ENCODE results near the gene ZC3H7A. TPM values are rescaled to one million over a fixed set of nuclear protein-coding genes. Genes with fewer than 3 reads are reported as not detected.

The ZC3H7A gene
- total and polyA plus RNA-seq, 2 of the 8 experiments (the other 6 are each of a cell fraction or from before 2014, with no cell fraction given) = 32.0 to 55.9 TPM

- H3K23ac ChIP-seq (ENCODE audit: insufficient read length) = no peak overlapping the region
- H3K4ac ChIP-seq (replicated peaks; ENCODE audit: insufficient read length, low read depth, low read length) = no peak overlapping the region
- no peak overlapping the region for H2BK12ac ChIP-seq (ENCODE audit: low read depth, low read length)
- H3K27ac ChIP-seq (ENCODE audit: low read depth, low read length) = no peak overlapping the region
- H3K18ac ChIP-seq (ENCODE audit: extremely low read depth, low read length) = no peak overlapping the region
- H2BK20ac ChIP-seq (ENCODE audit: low read length) = no peak overlapping the region
- no peaks in the 10 kb centered on the region for H3K79me1 ChIP-seq (ENCODE audit: low read depth, low read length)
- H3K4me2 ChIP-seq (ENCODE audit: insufficient read depth in 1 of 2, low read depth in 2 of 2, low read length in 2 of 2) = no peak overlapping the region
- no peak overlapping the region for H2BK15ac ChIP-seq (ENCODE audit: low read length)
- no peaks in the 10 kb centered on the region; a peak in 3 of 8 replicates for H3K36me3 ChIP-seq (ENCODE audit: control insufficient read depth in 2 of 4, insufficient read depth in 4 of 4, low read length in 3 of 4)
- no peak overlapping the region for H3K4me3 ChIP-seq (ENCODE audit: extremely low read depth in 1 of 4, insufficient read depth in 2 of 4, low read depth in 3 of 4, low read length in 4 of 4)
- 95% methylated on average over 5 of the region's 5 CpGs; no CpG with 5 or more reads in 1 of the 2 experiments for WGBS, 2 experiments (ENCODE audit: extremely low coverage in 1 of 2, insufficient coverage in 1 of 2, insufficient read length in 1 of 2, insufficient replicate concordance in 2 of 2, low coverage in 1 of 2, low lambda C conversion rate in 2 of 2, missing lambda C conversion rate in 1 of 2)
- FAIRE-seq (no peak), DNase-seq (ENCODE audit: low read depth in 1 of 2, low spot score in 2 of 2) (no peak)
- H3K4me1 ChIP-seq (replicated peaks in 1 of 4; ENCODE audit: control insufficient read depth in 3 of 4, insufficient read depth in 4 of 4, low read length in 3 of 4) = no peaks in the 10 kb centered on the region
- no peak overlapping the region for H3K9ac ChIP-seq (replicated peaks in 1 of 4; ENCODE audit: extremely low read depth in 1 of 4, low read depth in 3 of 4, low read length in 3 of 4)
- peaks cover 0 to 3% of the 10 kb centered on the region in 2 experiments for H4K20me1 ChIP-seq (replicated peaks in 1 of 2; ENCODE audit: control insufficient read depth in 1 of 2, insufficient read depth in 2 of 2, low read length in 2 of 2)
- no peak overlapping the region for H3K56ac ChIP-seq (replicated peaks; ENCODE audit: insufficient read length, low read depth, low read length)
- H4K91ac ChIP-seq (replicated peaks; ENCODE audit: insufficient read length, low read length) = no peak overlapping the region
- H3K23me2 ChIP-seq (ENCODE audit: low read depth, low read length) = no peaks in the 10 kb centered on the region; the same call in 1 of the 2 replicates
- H2AFZ ChIP-seq (ENCODE audit: low read length) = no peak overlapping the region
- no peaks in the 10 kb centered on the region for H3K79me2 ChIP-seq (ENCODE audit: control insufficient read depth in 1 of 2, insufficient read depth in 2 of 2, low read length in 2 of 2)
- H3K14ac ChIP-seq (ENCODE audit: insufficient read length) = no peak overlapping the region
- H2AK5ac ChIP-seq (ENCODE audit: low read depth, low read length) = no peak overlapping the region
- H2BK5ac ChIP-seq (ENCODE audit: low read depth, low read length) = no peak overlapping the region
- no peaks in the 10 kb centered on the region for H3K9me3 ChIP-seq (ENCODE audit: insufficient read depth in 2 of 2, low read depth in 1 of 2, low read length in 1 of 2)
- ChIA-PET POLR2A (ENCODE audit: partially characterized antibody) (interaction anchor here (1.0 kb wide), 1 partner anchor 28 kb away, joined by 3 read pairs; no protein-coding TSS in a partner anchor), CTCF (ENCODE audit: partially characterized antibody) (interaction anchor here (1.3 to 2.1 kb wide), 3 partner anchors 8 to 301 kb away, joined by 3 to 9 read pairs (median 5); no protein-coding TSS in a partner anchor)
- no peak overlapping the region for H4K5ac ChIP-seq (ENCODE audit: insufficient read length, low read depth, low read length)
- no peak overlapping the region for H4K8ac ChIP-seq (ENCODE audit: extremely low read depth, insufficient read depth, low read length)
- H2BK120ac ChIP-seq (replicated peaks; ENCODE audit: low read depth, low read length) = no peak overlapping the region
- no peaks in the 10 kb centered on the region for H3K27me3 ChIP-seq (replicated peaks in 1 of 4; ENCODE audit: control insufficient read depth in 3 of 4, extremely low read depth in 1 of 4, insufficient read depth in 3 of 4, low read length in 3 of 4)
- TF ChIP-seq CREB1 (IDR thresholded peaks at IDR 0.05) (no peak), YY1 (IDR thresholded peaks at IDR 0.05; ENCODE audit: low read depth, low read length) (no peak), HDAC6 (IDR thresholded peaks at IDR 0.05; ENCODE audit: low read depth, low read length) (no peak), RNF2 (IDR thresholded peaks at IDR 0.05; ENCODE audit: borderline replicate concordance, low read depth, low read length, missing control alignments, poor library complexity, severe bottlenecking) (no peak), SRF (IDR thresholded peaks at IDR 0.05; ENCODE audit: low read depth, low read length) (no peak), SIX5 (IDR thresholded peaks at IDR 0.05; ENCODE audit: low read depth, low read length) (no peak), MAFK (IDR thresholded peaks at IDR 0.05; ENCODE audit: low read depth, low read length) (no peak), ZNF274 (IDR thresholded peaks at IDR 0.05; ENCODE audit: borderline replicate concordance, extremely low read depth, low read length) (no peak)
Measured at GRCh38 chr16:11706180-11706742, 90.8 kb downstream of the ZC3H7A start.
